ENCODE data around the gene DIO3. TPM values are rescaled to one million over a fixed set of nuclear protein-coding genes. Genes with fewer than 3 reads are reported as not detected.
A peak's percentile ranks its signal among the peaks of the same experiment; 100 is the strongest.
"Not testable (repeated sequence)": the region's sequence is repeated elsewhere in the genome, so short reads cannot be mapped to it uniquely, and the experiment has no call there.

The DIO3 gene
- total RNA-seq, 8 experiments from 2014 or later: 0.31 to 19.5 (median 2.9) TPM

GRCh38 chr14:101564819-101565698 lies 3.8 kb downstream of the DIO3 start:
- no peak for ATAC-seq (replicated peaks in 6 of 8)
- in situ Hi-C loops (cut with MboI; ENCODE audit: low pct_unique_long_range_greater_than_20kb in 2 of 9, low sequenced_read_pairs in 9 of 9, unreplicated experiment in 9 of 9): no loop called here
- Histone ChIP-seq H3K4me1 (replicated peaks in 1 of 2) (peaks cover 14 to 31% of the 10 kb centered on the region in 2 donors), H3K4me3 (peak overlapping the region in 4 of 5 donors; percentile 7 to 29 (median 18)), H3K27ac (no peak overlapping the region)
- whole genome bisulfite sequencing, 10 experiments: 3 to 14% (median 7%) methylated on average over 3 to 22 of the region's 51 CpGs; no CpG with 5 or more reads in 1 of the 10 experiments

DNA sequence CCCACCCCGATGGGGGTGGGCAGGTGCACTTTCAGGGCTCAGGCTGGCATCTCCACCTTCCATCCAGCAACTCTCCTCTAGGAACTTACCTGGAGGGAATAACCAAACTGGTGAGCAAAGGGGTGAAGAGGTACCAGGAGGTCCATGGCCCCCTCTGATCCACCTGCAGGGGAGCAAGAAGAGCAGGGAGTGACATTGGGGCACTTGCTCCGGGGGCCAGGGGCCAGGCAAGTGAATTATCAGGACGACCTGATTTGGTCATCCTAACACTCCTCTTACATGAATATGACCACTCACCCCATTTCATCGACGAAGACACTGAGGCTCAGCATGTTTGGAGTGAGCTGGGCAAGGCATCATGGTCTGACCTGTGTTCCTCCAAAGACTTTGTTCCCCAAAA lies 6.0 kb downstream of the DIO3 start:
- WGBS, 10 experiments: 0 to 57% (median 0%) methylated on average over 1 to 2 of the region's 5 CpGs; no CpG with 5 or more reads in 7 of the 10 experiments
- no peak overlapping the region for H3K4me3 ChIP-seq
- peaks cover 14 to 27% of the 10 kb centered on the region in 2 donors for H3K4me1 ChIP-seq (replicated peaks in 1 of 2)
- H3K27ac ChIP-seq: no peak overlapping the region
- in situ Hi-C loops (cut with MboI; ENCODE audit: low pct_unique_long_range_greater_than_20kb in 2 of 9, low sequenced_read_pairs in 9 of 9, unreplicated experiment in 9 of 9): no loop called here
- no peak for ATAC-seq (replicated peaks in 6 of 8)

DNA sequence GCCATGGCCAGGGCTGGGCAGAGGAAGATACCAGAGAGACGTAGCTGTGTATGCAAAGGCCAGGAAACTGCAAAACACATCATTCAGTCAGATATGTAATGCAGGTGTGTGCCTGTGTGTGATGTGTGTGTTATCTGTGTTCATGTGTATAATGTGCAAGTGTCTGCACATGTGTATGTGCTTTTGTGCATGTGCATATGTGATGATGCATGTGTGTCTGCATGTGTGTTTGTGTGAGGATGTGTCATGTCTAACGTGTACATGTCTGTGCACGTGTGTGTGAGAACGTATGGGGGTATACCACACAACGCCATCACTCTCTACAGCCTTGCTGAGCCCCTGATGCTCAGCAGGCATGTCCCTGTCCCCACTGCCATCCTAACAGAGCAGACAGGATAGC lies 9.7 kb downstream of the DIO3 start:
- Histone ChIP-seq H3K4me3 (no peak overlapping the region), H3K27ac (no peak overlapping the region), H3K4me1 (replicated peaks in 1 of 2) (no peaks in the 10 kb centered on the region)
- no peak for ATAC-seq (replicated peaks in 6 of 8)
- in situ Hi-C loops (cut with MboI; ENCODE audit: low pct_unique_long_range_greater_than_20kb in 2 of 9, low sequenced_read_pairs in 9 of 9, unreplicated experiment in 9 of 9): no loop called here
- WGBS, 10 experiments: 0 to 47% (median 10%) methylated on average over 1 to 2 of the region's 5 CpGs; no CpG with 5 or more reads in 6 of the 10 experiments

DNA sequence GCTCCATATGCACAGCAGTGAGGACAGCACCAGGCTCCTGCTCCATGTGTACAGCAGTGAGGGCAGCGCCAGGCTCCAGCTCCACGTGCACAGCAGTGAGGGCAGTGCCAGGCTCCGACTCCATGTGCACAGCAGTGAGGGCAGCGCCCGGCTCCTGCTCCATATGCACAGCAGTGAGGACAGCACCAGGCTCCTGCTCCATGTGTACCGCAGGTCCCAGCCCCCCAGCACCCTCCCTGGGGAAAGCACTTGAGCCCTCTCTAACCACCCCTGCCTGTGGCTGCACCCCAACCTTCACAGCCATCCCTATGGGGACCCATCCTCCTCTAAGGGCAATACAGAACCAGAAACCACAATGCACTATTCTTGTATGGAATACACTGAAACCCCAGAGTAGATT lies 11.2 kb downstream of the DIO3 start:
- H3K4me1 ChIP-seq (replicated peaks in 1 of 2); H3K4me3 ChIP-seq; in situ Hi-C loops (cut with MboI; ENCODE audit: low pct_unique_long_range_greater_than_20kb in 2 of 9, low sequenced_read_pairs in 9 of 9, unreplicated experiment in 9 of 9); H3K27ac ChIP-seq; ATAC-seq (replicated peaks in 6 of 8): not testable (repeated sequence)
- 80% methylated on average over 2 of the region's 6 CpGs; no CpG with 5 or more reads in 9 of the 10 experiments for WGBS, 10 experiments

DNA sequence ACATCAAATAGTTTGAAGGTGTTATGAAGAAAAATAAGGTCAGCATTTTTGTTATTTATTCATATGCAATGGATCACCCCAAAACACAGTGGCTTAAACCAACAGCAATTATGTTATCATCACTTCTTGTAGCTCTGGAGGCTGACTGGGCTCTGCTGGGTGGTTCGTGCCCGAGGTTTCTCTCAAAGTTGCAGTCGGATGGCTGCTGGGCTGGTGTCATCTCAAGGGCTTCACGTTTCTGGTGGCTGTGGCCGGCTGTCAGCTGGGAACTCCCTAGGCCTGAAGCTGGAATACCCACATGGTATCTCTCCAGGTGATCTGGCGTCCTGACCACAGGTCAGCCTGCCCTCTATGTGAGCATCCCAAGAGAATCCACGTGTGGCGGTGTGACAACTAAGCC lies 12.0 kb downstream of the DIO3 start:
- WGBS, 10 experiments: 37 to 100% (median 83%) methylated on average over 1 to 7 of the region's 8 CpGs; no CpG with 5 or more reads in 4 of the 10 experiments
- Histone ChIP-seq H3K4me3 (no peak overlapping the region), H3K4me1 (replicated peaks in 1 of 2) (no peaks in the 10 kb centered on the region), H3K27ac (no peak overlapping the region)
- no peak for ATAC-seq (replicated peaks in 6 of 8)
- in situ Hi-C loops (cut with MboI; ENCODE audit: low pct_unique_long_range_greater_than_20kb in 2 of 9, low sequenced_read_pairs in 9 of 9, unreplicated experiment in 9 of 9): no loop called here

- no peaks in the 10 kb centered on the region for H3K4me1 ChIP-seq (replicated peaks in 1 of 2)
- WGBS, 10 experiments: 58 to 86% (median 63%) methylated on average over 1 to 3 of the region's 4 CpGs; no CpG with 5 or more reads in 4 of the 10 experiments
- in situ Hi-C loops (cut with MboI; ENCODE audit: low pct_unique_long_range_greater_than_20kb in 2 of 9, low sequenced_read_pairs in 9 of 9, unreplicated experiment in 9 of 9): no loop called here
- ATAC-seq (replicated peaks in 6 of 8): peak in 1 of 8 experiments; percentile 42
- H3K4me3 ChIP-seq: no peak overlapping the region
- H3K27ac ChIP-seq: no peak overlapping the region
Observed at GRCh38 chr14:101575581-101575980, 14.3 kb downstream of the DIO3 start.

GRCh38 chr14:101577221-101577909 lies 16.1 kb downstream of the DIO3 start:
- WGBS, 10 experiments: 20 to 100% (median 75%) methylated on average over 1 to 4 of the region's 10 CpGs; no CpG with 5 or more reads in 4 of the 10 experiments
- Histone ChIP-seq H3K4me1 (replicated peaks in 1 of 2) (no peaks in the 10 kb centered on the region), H3K27ac (no peak overlapping the region), H3K4me3 (no peak overlapping the region)
- in situ Hi-C loops (cut with MboI; ENCODE audit: low pct_unique_long_range_greater_than_20kb in 2 of 9, low sequenced_read_pairs in 9 of 9, unreplicated experiment in 9 of 9): no loop called here
- ATAC-seq (replicated peaks in 6 of 8): no peak

DNA sequence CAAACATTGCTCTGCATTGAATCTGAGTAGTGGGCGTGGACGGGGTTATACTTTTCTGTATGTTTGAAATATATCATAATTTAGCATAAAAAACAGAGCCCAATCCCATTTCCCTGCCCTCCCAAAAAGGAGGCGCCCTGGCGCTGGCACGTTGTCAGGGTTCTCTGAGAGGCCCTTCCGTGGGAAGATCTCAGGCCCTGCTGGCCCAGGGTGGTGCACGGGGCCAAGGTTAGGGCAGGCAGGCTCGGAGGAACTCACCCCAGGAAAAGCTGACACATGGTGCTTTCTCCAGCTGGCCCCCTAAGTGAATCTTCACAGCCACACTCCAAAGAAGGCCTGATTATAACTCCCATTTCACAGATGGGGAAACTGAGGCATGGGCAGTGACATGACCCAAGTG lies 17.2 kb downstream of the DIO3 start:
- ATAC-seq (replicated peaks in 6 of 8): no peak
- in situ Hi-C loops (cut with MboI; ENCODE audit: low pct_unique_long_range_greater_than_20kb in 2 of 9, low sequenced_read_pairs in 9 of 9, unreplicated experiment in 9 of 9): no loop called here
- 40 to 94% (median 63%) methylated on average over 2 to 3 of the region's 8 CpGs; no CpG with 5 or more reads in 5 of the 10 experiments for WGBS, 10 experiments
- H3K27ac ChIP-seq: no peak overlapping the region
- H3K4me1 ChIP-seq (replicated peaks in 1 of 2): no peaks in the 10 kb centered on the region
- no peak overlapping the region for H3K4me3 ChIP-seq

DNA sequence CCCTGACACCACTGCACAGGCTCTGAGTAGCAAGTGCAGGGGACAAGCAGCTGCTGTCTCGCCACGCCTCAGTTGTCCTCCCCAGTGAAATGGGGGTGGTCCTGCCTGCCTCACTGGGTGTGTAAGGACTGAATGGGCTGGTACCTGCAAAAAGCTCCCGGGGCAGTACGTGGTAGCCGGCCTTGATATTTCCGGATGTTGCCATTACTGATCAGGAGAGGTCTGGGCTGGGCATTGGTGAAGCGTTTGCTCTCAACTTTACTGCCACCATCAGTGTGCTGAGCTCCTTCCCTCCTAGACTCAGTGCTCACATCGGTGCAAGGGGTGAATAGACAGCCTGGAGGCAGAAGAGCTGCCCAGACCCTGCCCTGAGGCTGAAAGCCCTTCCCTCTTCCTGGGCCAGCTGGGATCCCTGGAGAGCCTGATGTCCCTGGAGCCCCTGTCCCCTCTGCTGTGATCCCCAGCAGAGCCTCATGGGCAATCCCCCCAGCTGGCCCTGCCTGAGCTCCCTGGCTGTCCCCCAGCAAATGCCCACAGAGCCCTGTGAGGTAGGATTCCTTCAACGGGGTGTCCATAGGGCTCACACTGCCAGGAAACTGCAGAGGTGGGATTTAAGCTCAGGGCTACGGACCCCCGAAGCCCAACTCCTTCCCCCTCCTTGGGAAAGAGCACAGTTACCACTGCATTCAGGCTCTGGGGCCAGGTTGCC lies 18.2 kb downstream of the DIO3 start:
- 73 to 100% (median 82%) methylated on average over 1 to 3 of the region's 11 CpGs; no CpG with 5 or more reads in 6 of the 10 experiments for WGBS, 10 experiments
- ATAC-seq (replicated peaks in 6 of 8): no peak
- in situ Hi-C loops (cut with MboI; ENCODE audit: low pct_unique_long_range_greater_than_20kb in 2 of 9, low sequenced_read_pairs in 9 of 9, unreplicated experiment in 9 of 9): no loop called here

GRCh38 chr14:101581806-101582205 lies 20.5 kb downstream of the DIO3 start:
- no peak overlapping the region for H3K4me3 ChIP-seq
- no peak overlapping the region for H3K27ac ChIP-seq
- no peak for ATAC-seq (replicated peaks in 6 of 8)
- in situ Hi-C loops (cut with MboI; ENCODE audit: low pct_unique_long_range_greater_than_20kb in 2 of 9, low sequenced_read_pairs in 9 of 9, unreplicated experiment in 9 of 9): no loop called here
- 80 to 100% methylated on average over 1 of the region's 9 CpGs; no CpG with 5 or more reads in 8 of the 10 experiments for WGBS, 10 experiments
- peaks cover 0 to 16% of the 10 kb centered on the region in 2 donors for H3K4me1 ChIP-seq (replicated peaks in 1 of 2)

More for the DNA sequence above, 18.2 kb downstream of the DIO3 start:
- Histone ChIP-seq H3K4me1 (replicated peaks in 1 of 2) (peaks cover 0 to 2% of the 10 kb centered on the region in 2 donors), H3K4me3 (no peak overlapping the region), H3K27ac (no peak overlapping the region)

GRCh38 chr14:101582294-101582693 lies 21.0 kb downstream of the DIO3 start:
- H3K4me3 ChIP-seq: no peak overlapping the region
- H3K27ac ChIP-seq: no peak overlapping the region
- WGBS, 10 experiments: 20 to 100% (median 80%) methylated on average over 1 to 2 of the region's 5 CpGs; no CpG with 5 or more reads in 5 of the 10 experiments
- peaks cover 0 to 16% of the 10 kb centered on the region in 2 donors for H3K4me1 ChIP-seq (replicated peaks in 1 of 2)
- no peak for ATAC-seq (replicated peaks in 6 of 8)
- in situ Hi-C loops (cut with MboI; ENCODE audit: low pct_unique_long_range_greater_than_20kb in 2 of 9, low sequenced_read_pairs in 9 of 9, unreplicated experiment in 9 of 9): no loop called here

- Histone ChIP-seq H3K4me3 (no peak overlapping the region), H3K27ac (no peak overlapping the region), H3K4me1 (replicated peaks in 1 of 2) (peaks cover 0 to 16% of the 10 kb centered on the region in 2 donors)
- in situ Hi-C loops (cut with MboI; ENCODE audit: low pct_unique_long_range_greater_than_20kb in 2 of 9, low sequenced_read_pairs in 9 of 9, unreplicated experiment in 9 of 9): no loop called here
- 60 to 94% (median 82%) methylated on average over 1 to 10 of the region's 18 CpGs; no CpG with 5 or more reads in 6 of the 10 experiments for WGBS, 10 experiments
- no peak for ATAC-seq (replicated peaks in 6 of 8)
Observed at GRCh38 chr14:101583006-101583714, 21.9 kb downstream of the DIO3 start.
